NCI-H187 treated with DMSO at 0.1 percent for 48 hours (cell line): Measurements from ENCODE around the gene PALLD.
"Not testable (repeated sequence)": the region's sequence is repeated elsewhere in the genome, so short reads cannot be mapped to it uniquely, and the experiment has no call there.

Source experiments
- DNase-seq: peaks from one replicate; lab custom pipeline; 2025; lab: John Stamatoyannopoulos, UW

PALLD gene

DNA sequence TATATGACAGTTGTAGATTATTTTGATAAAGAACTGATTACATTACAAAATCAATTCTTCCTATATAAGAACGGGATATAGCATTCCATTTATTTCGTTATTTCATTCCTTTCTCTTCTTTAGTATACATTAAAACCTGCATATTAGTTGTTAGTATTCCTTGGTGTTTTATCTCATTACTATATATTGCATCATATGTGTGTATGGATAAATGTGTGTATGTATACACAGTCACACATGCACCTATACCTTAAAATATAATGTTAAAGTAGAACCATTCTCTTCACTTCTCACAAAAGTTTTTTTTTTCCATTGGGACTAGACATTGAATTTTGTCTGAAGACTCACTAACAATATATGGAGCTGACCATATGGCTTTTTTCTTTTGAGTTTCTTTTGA lies 5.3 kb upstream of the PALLD start:
- no peak for DNase-seq

DNA sequence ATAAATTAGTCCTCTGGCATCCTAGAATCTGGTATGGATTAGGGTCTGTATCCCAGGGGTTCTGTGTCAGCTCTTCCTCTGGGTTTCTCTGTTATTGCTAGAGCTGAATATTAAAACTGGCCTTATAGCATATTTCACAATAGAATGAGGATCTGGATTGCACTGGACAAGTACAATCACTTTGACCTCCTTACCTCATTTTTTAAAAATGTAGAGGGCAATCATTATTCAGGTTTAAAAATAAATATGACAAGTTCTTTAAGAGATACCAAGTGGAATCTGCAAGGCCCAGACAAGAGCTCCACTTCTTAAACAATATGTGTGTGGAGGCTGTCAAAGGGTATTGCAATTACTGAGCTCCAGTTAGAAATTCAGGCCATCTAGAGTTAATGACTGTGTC lies 1.4 kb downstream of the PALLD start:
- no peak for DNase-seq

DNA sequence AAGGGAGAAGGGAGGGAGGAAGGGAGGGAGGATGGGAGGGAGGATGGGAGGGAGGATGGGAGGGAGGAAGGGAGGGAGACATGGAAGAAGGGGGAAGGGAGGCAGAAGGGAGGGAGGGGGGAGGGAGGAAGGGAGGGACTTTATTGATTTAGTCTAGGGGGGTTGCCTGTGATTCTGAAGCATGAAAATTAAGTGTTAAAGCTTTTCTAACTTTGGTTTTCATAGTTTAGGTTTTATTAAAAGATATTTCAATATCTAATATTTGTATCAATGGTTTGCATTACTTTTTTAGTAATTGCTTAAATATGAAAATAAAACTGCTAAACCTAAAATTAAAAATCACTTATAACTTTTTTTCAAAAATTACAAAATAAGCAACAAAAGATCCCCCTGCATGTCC lies 2.4 kb downstream of the PALLD start:
- DNase-seq, result no peak

DNA sequence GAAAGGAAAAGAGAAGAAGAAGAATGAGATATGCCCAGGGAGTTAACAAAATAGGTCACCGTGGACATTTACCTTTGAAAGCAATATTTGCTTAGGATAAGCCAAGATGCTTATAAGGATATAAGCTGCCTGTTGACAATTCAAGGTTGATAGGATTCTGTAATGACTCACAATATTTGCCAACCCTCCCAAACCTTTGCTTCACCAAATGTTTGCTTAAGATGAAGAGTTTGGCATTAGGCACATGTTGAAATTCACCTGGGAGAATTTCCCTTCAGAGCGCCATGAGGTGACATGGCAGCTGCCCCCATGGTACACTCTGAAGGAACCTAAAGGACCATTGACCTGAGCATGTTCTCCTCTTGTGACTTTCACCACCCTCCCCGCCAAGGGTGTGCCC lies 4.6 kb downstream of the PALLD start:
- DNase-seq, result no peak

DNA sequence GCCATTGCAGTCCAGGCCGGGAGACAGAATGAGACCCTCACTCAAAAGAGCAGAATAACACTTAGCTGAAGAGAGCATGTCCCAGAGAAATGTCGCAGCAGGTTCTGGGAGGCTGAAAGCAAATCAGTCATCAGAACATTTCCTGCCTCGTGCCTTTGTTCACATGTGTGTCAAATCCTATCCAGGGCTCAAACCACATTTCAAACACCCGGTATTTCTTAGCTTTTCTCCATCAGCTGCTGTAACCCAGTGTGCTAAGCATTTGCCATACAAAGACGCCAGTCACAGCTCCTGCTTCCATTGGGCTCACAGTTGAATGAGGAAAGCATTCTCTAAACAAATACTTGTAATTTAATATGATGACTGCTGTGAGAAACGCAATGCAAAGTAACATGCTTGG lies 6.0 kb downstream of the PALLD start:
- DNase-seq, result no peak

DNA sequence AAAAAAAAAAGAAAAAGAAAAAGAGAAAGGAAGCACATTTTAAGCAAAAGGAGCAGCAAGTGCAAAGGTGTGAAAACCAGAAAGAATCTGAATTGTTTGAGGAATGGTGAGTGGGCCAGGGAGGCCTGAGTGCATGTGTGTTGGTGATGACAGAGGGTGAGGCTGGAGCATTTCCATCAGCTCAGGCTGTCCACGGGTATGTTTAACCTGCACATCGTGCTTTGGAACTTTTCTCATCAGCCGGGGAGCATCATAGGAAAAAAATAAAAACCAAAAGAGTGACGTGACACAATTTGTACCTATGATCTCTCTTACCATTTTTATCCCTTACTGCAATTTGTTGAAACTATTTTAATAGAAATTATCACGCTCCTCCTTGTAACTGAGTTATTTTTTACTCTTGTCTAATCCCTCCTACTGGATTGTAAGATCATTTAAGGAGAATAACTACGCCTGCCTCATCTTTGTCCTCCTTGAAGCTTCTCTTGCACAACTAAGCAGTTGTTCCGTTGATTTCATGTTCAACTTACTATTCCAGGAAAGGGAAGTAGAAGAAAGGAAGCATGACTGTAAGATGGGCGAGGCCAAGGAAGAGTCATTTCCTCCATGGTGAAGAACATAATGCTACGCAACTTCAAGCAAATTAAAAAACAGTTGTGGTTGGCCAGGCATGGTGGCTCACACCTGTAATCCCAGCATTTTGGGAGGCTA lies 7.0 kb downstream of the PALLD start:
- no peak for DNase-seq

DNA sequence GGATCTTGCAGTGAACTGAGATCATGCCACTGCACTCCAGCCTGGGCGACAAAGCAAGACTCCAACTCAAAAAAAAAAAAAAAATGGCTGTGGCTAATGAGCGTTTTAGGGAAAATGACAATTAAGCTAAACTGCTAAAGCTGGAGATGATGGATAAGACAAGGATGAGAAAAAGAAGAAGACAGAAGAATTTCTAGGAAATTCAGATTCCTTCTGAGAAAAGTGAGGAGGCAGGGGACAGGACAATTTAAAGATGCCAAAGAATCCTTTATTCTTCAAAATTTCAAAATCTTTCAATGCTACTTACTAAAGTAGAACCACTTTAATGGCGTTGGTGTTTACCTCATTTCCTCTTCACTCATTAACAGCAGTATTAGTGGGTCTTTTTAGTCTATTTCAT lies 7.7 kb downstream of the PALLD start:
- DNase-seq, result no peak

DNA sequence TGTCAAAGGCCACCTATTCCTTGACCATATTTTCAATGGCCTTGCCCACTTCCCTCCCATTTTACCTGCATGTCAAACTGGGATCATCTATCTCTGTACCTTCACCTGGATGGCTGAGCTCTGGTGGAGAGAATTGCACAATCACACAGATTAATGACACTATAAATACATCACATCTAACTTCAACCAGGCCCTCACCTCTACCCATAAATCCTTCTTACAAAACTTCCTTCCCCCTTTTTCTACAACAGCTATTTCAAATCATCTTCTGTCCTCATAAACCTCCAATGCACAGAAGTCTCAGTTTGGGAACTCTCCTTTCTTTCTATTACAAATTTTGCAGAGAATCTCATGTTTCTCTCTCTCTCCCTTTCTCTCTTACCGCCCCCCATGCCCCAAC lies 9.2 kb downstream of the PALLD start:
- no peak for DNase-seq

DNA sequence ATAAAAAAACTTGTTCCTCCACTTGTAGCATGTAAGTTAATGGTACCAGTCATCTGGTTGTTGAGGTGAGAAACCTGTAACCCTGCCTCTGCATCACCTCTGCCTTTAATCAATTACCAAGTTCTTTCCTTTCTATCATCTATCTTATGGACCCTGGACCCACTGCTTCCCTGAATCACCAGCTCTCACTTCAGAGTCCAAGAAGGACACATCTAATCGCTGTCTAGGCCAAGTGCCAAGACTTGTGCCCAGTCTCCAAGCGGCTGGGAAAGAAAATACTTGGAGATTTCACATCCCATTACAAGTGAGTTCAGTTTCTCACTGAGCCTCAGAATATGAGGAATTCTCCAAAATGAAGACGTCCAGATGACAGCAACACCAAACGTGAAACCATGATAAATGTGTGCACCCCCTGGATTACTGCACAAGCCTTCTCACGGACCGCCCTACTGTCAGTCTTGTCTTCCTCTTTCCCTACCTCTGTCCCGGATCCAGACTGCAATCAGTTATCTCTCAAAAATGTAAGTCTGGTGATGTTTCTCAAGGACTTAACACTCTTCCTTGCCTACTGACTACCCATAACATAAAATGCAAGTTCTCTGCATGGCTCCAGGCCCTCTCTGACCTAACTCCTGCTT lies 10.4 kb downstream of the PALLD start:
- DNase-seq, result no peak

DNA sequence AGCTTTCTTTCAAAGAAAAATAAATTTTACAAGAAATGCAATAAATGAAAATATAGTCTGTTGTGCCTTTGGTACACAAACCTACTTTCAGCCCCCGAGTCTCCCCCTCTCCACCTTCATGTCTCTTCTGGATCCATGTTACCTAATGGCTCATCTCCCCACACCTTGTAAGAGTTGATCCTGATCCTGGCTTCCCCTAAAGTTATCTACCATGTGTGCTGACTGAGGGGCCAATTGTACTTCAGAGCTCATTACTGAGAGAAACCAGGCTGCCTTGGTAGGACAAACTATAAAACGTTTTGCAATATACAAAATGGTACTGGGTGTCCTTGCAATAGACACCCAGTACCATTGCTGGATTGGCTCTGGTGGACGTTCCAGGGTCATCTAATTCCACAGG lies 11.8 kb downstream of the PALLD start:
- no peak for DNase-seq

DNA sequence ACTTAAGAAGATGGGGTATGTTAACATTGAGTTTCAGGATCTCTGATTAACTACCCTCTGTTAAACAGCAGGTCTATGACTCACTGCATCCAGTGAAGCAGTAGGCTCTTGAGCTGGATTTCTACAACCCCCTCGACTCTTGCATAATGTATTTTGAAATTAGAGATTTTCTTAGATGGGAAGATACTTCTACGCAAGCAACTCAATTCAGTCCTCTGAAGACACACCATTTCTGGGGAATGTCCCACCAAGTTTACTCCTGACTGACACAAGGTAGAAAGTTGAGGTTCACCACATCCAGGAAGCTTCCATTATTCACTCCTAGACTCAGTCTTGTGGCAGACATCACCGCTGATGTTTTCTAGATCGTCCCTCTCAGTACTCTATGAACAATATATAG lies 12.9 kb downstream of the PALLD start:
- no peak for DNase-seq

DNA sequence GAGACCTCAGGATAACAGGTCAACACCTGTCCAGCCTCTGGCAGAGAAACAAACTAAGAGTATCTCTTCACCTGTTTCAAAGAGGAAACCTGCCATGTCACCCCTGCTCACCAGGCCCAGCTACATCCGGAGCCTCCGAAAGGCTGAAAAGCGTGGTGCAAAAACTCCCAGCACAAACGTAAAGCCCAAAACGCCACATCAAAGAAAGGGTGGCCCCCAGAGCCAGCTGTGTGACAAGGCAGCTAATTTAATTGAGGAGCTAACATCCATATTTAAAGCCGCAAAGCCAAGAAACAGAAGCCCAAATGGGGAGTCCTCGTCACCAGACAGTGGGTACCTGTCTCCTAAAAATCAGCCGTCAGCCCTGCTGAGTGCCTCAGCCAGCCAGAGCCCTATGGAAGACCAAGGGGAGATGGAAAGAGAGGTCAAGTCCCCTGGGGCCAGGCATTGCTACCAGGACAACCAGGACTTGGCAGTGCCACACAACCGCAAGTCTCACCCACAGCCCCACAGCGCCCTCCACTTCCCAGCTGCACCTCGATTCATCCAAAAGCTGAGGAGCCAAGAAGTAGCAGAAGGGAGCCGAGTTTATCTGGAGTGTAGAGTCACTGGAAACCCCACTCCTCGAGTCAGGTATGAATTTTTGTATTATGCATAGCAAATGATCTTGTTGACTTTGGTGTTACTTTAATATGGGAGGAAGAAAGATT lies 15.1 kb downstream of the PALLD start:
- no peak for DNase-seq

DNA sequence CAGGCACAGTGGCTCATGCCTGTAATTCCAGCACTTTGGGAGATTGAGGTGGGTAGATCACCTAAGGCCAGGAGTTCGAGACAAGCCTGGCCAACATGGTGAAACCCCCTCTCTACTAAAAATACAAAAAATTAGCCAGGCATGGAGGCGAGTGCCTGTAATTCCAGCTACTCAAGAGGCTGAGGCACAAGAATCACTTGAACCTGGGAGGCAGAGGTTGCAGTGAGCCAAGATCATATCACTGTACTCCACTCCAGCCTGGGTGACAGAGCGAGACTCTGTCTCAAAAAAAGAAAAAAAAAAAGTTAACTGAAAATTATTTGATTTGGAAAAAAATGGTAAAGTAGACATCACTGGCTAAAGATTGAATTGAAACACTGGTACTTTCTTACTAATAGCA lies 17.0 kb downstream of the PALLD start:
- DNase-seq, result not testable (repeated sequence)

DNA sequence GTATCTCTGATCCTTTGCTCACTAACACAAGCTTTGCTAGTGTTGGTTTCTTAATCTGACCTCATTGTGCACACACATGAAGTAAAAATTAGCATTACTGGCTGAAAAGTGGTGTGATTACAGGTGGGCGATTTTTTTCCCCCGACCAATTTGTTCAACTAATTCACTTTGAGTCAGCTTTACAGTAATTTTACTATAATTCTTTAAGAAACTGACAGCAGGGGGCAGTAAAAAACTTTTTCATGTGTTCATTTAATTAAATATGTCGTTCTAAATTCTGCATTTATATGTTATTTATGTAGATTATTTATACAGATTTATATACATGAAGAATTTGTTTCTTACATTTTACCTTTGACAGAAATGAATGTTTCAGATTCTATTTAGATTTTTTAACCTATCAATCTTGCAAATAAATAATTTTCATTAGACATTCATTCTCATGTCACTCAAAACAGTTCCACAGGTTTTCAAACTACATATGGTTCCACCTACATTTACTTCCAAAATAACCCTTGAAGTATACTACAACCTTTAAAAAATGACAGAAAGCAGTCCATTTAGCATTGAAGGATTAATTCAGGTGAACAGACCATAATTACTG lies 17.5 kb downstream of the PALLD start:
- no peak for DNase-seq

DNA sequence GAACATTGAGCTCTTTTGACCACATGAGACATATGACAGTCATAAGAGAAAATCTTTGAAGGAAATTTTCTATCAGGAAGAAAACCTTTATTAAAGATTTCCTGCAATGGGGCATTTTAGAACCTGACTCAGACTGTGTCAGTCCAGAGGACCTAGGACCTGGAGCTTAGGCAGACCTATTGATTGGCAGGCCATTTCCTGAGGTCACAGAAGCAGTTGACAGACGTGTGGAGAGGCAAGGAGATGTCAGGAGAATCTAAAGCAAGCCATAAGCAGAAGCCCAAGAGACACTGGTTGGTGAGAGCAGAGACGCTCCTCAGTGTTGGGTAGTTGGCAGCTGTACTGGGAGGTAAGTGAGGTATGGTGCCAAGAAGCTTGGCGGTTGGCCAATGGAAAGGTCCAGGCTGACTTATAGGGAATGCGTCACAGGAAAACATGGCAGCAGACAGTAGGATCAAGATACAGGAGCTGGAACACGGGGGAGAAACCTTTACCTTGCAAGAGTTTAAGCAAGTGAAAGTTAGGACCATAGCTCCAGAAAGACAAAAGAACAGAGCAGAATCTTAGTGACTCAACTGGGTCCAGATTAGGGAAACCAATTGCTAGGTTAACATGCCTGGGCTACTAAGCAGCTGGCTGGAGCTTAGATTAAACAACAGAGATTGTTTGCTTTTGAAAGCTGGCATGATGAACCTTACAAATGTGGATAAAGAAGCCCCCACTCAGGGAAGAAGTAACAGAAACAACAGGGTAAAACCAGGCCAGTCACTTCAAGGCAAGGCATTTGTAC lies 18.6 kb downstream of the PALLD start:
- DNase-seq, result no peak

DNA sequence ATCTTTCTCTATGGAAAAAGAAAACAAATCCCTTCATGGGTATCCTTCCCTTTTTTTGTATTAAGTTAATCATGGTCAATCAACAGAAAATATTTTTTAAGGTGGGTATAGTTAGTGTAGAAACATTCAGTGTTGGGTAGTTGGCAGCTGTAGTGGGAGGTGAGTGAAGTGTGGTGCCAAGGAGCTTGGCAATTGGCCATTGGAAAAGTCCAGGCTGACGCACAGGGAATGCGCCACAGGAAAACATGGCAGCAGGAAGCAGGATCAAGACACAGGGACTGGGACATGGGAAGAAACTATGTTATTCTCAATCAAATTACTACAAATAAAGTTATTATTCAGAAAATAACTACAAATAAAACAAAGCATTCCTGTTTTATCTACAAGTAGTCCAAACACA lies 20.0 kb downstream of the PALLD start:
- no peak for DNase-seq

DNA sequence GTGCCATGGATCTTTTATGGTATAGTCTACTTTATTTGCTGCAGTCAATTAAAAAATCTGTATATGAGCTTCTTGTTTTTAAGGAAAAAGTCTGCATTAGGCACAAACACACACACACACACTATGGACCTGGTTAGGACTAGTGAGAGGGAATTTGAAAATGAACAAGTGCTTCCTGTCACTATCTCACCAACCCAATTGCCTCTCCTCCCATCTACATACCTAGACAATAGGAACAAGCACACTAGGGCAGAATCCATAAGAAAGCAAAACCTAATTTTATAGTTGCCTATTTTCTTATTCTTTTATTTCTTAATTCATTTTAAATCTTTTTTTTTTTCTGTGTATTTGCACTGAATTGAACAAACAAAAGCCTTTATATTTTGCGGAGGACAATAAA lies 22.7 kb downstream of the PALLD start:
- DNase-seq, result no peak

DNA sequence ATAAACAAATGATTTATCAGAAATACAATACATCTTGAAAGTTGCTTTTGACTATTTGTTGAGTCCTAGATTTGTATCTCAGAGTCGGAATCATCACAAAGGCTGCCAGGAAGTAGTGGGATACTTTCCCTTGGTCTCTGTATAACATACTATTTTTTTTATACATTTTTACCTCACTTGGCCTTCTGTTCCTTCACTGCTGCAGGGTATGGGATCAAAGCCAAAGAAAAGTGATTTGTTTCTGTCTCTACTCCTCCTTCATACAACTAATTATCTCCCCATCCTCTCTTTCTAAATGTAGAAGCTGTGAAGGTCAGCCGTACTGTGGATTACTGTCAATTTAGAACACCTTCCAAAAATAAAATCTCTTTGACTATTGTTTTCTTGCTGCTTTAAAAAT lies 24.9 kb downstream of the PALLD start:
- DNase-seq, result no peak

DNA sequence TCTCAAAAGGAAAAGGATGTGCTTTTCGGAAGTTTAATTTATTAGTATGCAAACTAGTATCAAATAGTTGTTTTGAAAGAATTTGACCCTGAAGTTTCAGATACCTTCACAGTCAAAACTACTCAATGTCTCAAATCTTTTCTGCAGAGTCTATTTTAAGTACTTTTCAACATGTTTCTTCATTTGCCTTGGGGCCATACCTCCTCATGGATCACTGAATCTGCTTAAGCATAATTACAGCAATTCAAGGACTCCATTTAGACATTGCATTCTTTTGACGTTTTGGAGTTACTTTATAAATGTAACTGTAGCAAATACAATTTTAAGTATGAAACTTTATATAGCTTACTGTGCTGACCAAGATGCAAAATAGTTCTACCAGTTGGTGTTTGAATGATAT lies 25.5 kb downstream of the PALLD start:
- no peak for DNase-seq

DNA sequence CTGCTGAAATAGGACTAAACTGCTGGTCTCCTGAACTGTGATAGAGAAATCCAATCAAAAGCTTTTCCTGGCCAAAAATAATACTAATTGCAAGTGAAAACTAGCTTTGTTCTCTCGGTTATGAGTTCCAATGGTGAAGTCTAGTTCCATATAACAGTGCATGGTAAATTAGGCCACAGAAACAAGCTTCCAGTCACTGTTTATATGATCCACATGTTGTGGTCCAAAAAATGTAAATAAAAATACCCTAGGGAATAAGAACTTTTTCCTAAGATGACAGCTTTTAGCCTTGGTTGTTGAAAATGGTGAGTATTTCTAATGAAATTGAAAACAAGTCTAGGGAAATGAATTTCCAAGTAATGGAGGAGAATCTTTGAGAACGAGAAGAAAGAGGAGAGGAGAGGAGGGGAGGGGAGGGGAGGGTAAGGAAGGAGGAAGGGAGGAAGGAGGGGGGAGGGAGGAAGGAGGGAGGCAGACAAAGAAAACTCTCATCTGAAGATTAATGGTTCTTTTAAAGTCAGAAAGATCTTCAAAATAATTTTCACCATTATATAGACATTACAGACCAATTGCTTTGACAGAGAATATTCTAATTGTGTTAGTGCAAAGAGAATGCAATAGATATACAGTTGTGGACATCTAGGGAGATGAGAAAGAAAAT lies 26.1 kb downstream of the PALLD start:
- no peak for DNase-seq

DNA sequence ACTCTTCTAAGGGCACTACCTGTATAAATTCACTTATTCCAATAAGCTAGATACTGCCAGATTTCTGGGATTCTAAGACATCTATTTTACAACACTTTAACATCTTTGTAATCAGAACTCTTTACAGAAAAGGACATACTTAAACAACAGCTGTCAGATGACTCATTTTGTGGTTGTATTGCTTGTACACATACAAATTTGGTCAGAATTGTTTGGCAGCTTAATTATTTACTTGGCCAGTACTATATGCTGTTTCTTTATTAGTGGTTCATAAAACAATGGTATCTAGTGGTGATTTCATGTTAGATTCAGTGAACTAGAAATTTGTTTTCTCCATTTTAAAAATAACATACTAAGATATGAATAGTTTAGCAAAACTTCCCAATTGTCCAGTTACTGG lies 27.2 kb downstream of the PALLD start:
- no peak for DNase-seq

DNA sequence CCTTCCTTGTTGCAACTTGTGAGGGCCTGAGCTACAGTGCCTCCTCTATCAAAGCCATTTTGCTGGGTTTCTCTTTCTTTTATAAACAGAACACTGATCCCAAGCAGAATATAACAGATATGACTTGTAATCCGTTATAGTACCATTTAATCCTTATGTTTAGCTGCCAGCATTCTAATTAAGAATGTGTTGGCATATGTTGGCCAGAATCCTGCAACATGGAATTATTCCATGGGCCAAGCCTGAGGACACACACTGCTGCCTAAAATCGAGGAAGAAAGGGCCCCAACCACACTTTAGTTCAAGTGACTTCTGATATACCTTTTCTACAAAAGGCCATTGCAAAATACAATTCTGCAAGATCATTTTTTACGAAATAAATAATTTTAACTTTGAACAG lies 28.0 kb downstream of the PALLD start:
- no peak for DNase-seq
